Epithelial cell of esophagus (primary cell): ENCODE results near the gene PCSK6.
A peak's percentile ranks its signal among the peaks of the same experiment; 100 is the strongest.

Experiments
- DNase-seq: peaks from one replicate; pipeline ENCODE4 v3.0.0; 2010; ENCODE audit warnings: low read depth
- H3K4me3 ChIP-seq: 2 replicates; pipeline ENCODE4 v1.5.1; 2011; ENCODE audit warnings: mild to moderate bottlenecking, low read length, control low read depth
- CTCF ChIP-seq: IDR thresholded peaks from 2 replicates; pipeline ENCODE4 v1.5.1; 2011; ENCODE audit warnings: low read depth, mild to moderate bottlenecking, low read length, control low read depth, inconsistent platforms; ENCODE audit not compliant: insufficient read depth; ENCODE audit errors: missing control alignments

Gene PCSK6

DNA sequence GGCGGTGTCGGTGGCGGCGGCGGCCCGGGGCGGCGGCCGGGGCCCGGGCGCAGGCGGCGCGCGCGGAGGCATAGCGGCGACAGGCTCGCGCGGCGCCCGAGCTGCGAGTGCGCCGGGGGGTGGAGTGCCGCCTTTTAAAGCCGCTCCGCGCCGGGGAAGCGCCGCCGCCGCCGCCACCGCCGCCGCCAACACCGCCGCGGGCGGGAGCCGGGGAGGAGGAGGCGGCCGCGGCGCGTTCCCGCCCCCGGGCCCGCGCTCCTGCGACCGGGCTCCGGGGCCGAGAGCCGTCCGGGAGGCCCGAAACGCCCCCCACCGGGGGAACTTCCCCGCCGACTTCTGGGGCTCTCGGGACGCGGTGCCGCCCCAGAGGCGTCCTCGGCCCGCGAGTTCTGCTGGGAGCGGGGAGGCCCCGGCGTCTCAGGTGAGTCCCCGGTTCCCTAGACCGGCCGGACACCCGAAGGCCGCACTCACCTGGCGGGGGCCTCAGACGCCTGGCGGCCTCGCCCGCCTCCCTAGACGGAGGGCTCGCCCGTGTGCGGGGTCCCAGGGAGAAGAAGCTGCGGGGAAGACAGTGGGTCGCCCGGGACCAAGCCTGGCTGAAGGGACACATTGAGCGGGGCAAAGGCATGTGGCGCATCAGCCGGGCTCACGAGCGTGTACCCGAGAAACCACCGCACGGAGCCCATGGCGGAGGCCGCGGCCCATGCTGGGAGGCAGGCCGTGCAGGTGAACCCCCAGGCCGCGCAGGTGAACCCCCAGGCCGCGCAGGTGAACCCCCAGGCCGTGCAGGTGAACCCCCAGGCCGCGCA is at the start of gene PCSK6:
PCSK6 (minus strand) TSS at position 109 of the 809 bp plus-strand sequence; CDS start at position 72, 37 bp downstream.
- no peak for TF ChIP-seq CTCF
- peak within 1 kb of the TSS; percentile 25 for H3K4me3 ChIP-seq
- peak; percentile 49 for DNase-seq

DNA sequence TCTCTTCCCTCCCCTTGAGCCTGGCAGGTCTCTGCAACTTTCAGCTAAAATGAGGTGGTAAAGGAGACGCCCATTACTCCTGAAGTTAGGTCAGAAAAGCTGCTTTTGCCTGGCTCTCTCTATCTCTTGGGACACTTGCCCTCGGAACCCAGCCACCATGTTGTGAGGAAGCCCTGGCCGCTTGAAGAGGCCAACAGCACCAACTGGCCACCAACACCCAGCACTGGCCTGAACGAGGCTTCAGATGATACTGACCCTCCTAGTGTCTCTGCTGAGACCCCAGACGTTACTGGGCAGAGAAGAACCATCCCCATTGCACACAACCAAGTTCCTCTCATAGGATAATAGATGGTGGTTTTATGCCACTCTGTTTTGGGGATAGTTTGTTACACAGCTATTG is 49.5 kb upstream of the PCSK6 start:
- no peak overlapping the region for H3K4me3 ChIP-seq
- no peak for DNase-seq
- no peak for TF ChIP-seq CTCF

DNA sequence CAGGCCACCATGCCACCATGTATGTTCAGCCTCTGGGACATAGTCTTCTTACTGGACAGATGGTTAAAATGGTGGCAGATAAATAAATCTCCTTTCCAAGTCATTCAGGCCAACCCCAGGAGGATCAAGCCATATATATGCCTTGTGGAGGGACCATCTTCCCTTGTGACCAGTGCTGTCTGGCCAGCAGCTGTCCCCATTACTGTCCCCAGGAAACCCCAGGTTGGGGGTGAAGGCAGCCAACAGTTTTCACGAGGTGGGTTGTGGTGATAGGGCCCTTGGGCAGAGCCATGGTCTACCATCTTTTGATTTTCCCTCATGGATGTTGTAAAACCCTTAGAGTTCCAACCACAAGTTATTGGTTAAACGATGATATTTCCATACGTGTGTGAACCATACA is 48.7 kb upstream of the PCSK6 start:
- TF ChIP-seq CTCF = no peak
- H3K4me3 ChIP-seq = no peak overlapping the region
- DNase-seq = no peak

- no peak for TF ChIP-seq CTCF
- no peak overlapping the region for H3K4me3 ChIP-seq
- DNase-seq = no peak
Observed at GRCh38 chr15:101537483-101538080, 48.1 kb upstream of the PCSK6 start.

GRCh38 chr15:101536875-101537405 is 47.4 kb upstream of the PCSK6 start:
- H3K4me3 ChIP-seq = no peak overlapping the region
- DNase-seq = no peak
- TF ChIP-seq CTCF = no peak

- TF ChIP-seq CTCF = no peak
- H3K4me3 ChIP-seq = no peak overlapping the region
- peak; percentile 18 for DNase-seq
Observed at GRCh38 chr15:101536166-101536874, 46.8 kb upstream of the PCSK6 start.
